Stimulated activated CD8-positive, alpha-beta memory T cell treated with anti-CD3 and anti-CD28 coated beads, Interleukin-7, amount 100 ng/mL, for 4 hours (primary cell): ENCODE measurements around the gene GSTM4.
"Not testable (repeated sequence)": the region's sequence is repeated elsewhere in the genome, so short reads cannot be mapped to it uniquely, and the experiment has no call there.

ENCODE experiments used
- DNase-seq, 2 donors: peaks; one replicate each; pipeline ENCODE4 v3.0.0-alpha.2; 2020; ENCODE audit warnings: low read depth in 2 of 2

Gene GSTM4

DNA sequence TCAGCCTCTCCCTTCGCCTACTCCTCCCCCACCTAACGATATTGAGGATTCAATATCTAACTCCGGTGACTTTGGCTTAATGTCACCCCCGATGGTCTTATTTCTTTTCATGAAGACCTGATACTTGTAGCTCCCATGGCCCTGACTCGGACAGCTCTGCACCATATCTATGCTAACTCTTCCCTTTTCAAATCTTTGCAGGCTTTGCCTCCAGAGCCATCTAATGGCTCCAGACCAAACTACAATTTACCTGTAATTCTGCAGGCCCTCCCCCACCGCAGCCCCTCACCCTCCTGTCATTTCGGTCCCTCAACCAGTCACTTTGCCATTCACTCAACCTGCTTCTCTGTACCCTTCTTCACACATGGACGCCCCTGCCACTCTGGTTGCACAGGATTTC lies 48.3 kb downstream of the GSTM4 start:
- DNase-seq: no peak

DNA sequence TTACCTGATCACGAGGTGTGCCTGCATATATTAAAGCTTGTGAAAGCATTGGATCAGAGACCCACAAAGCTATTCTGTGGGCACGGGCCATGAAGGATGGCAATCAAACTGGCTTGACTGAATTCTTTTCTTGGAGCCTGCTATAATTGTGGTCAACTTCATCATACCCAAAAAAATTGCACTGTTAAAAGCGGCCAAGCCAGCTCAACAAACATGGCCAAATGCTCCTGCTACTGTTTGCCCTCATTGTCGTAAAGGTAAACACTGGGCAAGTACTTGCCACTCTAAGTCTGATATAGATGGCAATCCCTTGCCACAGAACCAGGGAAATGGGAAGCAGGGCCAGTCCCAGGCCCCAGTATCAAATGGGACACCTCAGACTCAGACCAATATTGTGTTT lies 49.5 kb downstream of the GSTM4 start:
- no peak for DNase-seq

DNA sequence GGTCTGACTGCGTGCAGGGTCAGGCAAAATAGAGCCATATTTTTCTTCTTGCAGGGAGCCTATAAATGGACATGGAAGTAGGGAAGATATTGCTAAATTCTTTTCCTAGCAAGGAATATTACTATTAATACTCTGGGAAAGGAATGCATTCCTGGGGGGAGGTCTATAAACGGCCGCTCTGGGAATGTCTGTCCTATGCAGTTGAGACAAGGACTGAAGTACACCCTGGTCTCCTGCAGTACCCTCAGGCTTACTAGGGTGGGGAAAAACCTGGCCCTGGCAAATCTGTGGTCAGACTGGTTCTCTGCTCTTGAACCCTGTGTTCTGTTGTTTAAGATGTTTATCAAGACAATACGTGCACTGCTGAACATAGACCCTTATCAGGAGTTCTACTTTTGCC lies 53.0 kb downstream of the GSTM4 start:
- not testable (repeated sequence) for DNase-seq

DNA sequence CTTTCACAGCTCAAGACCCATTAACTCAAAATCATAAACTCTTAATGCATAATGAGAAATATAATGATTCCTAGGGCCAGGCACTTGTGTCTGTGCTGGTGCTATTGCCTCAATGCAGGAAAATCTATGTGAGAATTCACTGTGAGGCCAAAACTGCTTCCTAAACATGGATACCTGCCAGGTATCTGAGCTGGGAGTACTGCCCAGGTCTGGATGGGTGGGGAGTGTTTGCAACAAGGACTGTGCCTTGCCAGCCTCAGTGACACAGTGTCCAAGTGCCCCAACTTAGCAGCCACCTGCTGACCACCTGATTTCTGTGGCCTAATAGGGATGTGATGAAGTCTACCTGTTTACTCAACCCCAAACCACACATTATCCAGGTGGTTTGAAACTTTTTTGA lies 53.9 kb downstream of the GSTM4 start:
- DNase-seq: not testable (repeated sequence)
